ENCODE data around the gene ZNF780A.
"Not testable (repeated sequence)": the region's sequence is repeated elsewhere in the genome, so short reads cannot be mapped to it uniquely, and the experiment has no call there.

Gene ZNF780A

DNA sequence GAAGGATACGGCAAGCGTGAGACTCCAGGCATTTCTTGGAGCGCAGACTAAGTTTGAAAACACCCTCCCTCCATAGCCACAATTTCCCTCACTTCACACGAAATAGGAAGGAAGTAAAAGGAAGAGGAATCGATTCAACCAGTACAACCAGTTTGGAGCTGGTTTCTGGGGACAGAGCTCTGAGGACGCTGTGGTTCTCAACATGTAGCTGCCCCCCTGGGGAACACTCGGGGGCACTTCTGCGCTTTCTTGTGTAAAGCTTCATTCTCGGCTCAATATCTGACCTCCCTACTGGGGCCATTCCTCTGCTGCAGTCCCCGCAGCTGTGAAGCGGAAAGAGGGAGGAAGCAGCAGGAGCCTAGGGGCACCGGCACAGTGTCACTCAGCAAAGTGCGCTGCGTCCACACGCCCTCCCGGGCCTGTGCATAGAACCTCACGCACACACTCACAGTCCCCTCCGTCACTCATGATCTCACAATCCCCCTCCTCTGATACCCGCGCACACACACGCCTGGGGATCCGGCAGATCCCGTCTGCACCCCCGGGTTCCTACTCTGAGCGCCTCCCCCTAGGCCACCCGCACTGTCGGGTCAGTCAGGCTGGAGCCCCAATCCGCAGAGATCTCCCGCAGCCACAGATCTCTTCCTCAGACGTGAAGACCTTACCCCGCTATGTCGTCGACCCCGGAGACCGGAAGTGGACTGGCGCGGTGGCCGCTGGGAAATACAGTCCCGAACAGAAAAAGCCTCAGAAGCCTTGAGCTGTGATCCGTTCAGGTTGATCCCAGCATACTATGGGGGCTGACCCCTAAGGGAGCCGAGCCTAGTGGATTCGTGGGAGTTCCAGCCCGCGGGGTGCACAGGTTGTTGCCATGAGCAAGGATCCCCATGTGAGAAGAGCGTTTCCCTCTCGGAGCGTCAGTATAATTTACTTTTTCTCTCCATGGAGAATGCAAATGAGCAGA is at the start of gene ZNF780A:
Gene ZNF780A (minus strand): TSS at position 703 of the 964 bp plus-strand sequence. CDS start 6,190 bp downstream, outside the sequence.
- peak; percentile 87 for DNase-seq (ENCODE audit: low spot score)

DNA sequence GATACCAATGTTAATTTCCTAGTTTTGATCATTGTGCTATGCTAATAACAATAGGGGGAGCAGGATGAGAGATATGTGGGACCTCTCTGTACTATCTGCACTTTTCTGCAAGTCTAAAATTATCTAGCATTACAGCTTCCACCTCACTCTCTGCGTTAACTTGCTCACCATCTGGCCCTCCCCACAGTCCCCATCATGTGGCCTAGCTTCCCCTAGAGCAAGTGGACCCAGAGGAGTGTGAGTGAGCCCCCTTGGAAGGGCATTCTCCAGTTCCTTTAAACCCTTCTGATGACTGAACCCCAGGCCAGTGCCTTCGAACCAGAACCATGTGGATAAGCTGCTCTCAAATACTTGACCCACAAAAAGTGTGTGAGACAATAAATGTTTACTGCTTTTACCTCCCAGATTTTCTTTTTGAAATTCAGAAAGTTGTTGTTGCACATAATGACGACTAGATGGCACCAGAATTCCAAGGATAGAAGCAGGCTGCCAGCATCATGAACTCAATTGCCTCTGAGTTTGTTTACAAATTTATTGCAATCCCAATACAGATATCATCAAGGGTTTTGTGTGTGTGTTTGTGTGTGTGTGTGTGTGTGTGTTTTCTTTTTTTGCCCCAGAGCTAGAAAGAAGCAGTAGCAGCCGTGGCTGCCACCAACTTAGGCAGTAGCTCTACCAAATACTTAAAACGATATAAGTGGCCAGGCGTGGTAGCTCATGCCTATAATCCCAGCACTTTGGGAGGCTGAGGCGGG is 49.0 kb upstream of the ZNF780A start:
- no peak for DNase-seq (ENCODE audit: low spot score)

DNA sequence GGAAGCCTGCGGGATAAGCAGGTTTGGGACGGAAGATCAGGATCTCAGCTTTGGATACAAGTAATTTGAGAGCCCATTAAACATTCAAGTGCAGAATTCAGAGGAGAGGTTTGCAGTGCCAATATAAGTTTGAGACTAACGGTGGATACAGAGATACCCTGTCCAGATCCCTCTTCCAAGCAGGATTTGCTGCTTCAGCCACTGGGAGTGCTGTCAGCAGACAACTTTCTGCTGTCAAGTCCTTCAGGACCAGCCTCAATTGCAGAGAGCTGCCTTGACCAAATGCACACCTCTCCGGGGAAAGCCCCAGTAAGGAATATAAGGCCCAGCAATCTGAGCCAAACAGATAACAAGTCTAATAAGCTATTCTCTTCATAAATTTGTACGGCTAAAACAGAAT is 46.1 kb upstream of the ZNF780A start:
- DNase-seq (ENCODE audit: low spot score) = no peak

DNA sequence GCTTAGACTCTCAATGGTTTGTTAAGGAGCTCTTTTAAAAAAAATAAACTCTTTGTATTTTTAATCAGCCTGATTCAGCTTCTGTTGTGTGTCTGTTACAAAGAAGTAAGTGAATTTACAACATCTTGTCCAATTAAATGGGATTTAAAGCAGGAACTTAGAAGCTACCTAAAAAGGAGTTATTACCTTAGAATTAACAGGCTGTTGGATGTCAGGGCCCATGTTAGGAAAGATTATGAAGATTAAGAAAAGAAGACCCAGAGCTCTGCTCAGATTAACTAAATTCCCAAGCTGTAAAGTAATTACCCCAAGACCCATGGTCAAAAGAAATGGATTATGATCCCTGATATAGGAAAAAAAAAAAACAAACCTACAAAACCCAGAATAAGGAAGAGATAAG is 44.1 kb upstream of the ZNF780A start:
- no peak for DNase-seq (ENCODE audit: low spot score)

DNA sequence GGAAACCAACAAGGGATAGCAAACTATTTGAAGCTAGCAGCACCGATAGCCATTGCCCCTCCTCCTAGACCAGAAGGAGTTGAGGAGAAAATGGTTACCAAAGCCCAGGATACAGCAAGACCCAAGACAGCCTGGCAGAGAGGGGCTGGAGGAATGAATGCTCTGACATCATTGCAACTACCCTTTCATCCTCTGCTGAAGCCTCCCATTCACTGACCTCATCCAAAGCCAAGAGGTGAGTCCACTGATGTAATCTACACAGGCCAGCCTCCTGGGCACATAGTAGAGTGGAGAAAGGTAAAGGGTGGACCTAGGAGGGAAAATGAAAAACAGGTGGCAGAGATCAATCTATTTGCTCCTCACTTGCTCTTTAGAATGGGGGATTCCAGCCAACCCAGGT is 42.7 kb upstream of the ZNF780A start:
- no peak for DNase-seq (ENCODE audit: low spot score)

DNA sequence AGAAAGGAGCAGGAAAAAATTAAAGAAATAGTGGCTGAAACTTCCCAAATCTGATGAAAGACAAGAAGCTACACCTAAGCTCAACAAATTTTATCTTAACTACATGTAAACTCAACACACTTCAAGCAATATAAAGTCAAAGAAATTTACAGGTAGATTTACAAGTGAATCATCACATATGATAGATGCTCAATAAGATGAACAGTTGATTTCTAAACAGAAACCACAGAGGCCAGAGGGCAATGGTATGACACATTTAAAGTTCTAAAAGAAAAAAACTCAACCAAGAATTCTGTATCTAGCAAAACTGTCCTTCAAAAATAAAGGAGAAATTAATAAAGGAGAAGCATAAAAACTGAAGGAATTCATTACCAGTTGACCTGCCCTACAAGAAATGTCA is 39.3 kb upstream of the ZNF780A start:
- no peak for DNase-seq (ENCODE audit: low spot score)

DNA sequence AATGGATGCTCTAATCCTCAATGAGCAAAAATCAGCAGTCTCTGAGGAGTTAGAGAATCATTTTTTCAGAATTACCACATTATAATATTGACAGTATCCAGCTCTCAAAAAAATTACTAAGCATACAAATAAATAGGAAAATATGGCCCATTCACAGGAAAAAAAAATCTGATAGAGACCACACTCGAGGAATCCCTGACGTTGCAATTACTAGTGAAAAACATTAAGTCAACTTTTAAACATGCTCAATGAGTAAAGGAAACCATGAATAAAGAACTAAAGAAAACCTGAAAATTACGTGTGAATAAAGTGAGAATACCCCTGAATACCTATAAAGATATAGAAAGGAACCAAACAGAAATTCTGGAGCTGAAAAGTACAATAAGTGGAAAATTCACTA is 38.7 kb upstream of the ZNF780A start:
- DNase-seq (ENCODE audit: low spot score) = no peak

DNA sequence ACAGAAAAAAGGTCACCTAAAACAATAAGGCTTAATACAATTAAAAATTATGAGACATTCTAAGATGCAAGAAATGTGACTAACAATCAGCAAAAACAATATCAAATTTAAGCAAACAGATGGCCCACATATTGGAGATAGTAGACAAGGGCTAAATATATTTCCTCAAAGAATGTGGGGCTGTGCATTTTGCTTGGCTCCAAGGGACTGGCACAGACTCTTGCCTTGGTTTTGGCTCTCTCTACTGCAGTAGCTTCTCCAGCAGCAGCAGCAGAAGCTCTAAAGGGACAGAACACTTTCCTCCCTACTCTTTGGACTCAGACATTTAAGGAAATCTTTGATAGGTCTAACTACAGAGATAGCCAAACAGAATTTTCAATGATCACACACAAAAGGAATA is 38.2 kb upstream of the ZNF780A start:
- DNase-seq (ENCODE audit: low spot score) = no peak

DNA sequence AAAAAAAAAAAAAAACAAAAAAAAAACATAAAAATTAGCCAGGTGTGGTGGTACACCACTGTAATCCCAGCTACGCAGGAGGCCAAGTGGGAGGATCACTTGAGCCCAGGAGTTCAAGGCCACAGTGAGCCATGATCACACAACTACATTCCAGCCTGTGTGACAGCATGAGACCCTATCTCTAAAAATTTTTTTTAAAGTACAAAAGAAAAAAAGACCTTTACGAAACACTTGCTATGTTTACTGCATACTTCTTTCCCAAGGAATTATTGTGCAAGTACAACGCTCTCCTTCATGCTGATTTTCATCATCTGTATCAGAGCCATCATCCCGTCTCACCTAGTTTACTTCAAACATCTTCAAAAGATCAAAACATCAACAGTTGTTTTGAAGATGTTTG is 28.6 kb upstream of the ZNF780A start:
- DNase-seq (ENCODE audit: low spot score) = no peak

DNA sequence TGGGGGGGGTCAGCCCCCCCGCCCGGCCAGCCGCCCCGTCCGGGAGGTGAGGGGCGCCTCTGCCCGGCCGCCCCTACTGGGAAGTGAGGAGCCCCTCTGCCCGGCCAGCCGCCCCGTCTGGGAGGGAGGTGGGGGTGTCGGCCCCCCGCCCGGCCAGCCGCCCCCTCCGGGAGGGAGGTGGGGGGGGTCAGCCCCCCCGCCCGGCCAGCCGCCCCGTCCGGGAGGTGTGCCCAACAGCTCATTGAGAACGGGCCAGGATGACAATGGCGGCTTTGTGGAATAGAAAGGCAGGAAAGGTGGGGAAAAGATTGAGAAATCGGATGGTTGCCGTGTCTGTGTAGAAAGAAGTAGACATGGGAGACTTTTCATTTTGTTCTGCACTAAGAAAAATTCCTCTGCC is 27.9 kb upstream of the ZNF780A start:
- not testable (repeated sequence) for DNase-seq (ENCODE audit: low spot score)

DNA sequence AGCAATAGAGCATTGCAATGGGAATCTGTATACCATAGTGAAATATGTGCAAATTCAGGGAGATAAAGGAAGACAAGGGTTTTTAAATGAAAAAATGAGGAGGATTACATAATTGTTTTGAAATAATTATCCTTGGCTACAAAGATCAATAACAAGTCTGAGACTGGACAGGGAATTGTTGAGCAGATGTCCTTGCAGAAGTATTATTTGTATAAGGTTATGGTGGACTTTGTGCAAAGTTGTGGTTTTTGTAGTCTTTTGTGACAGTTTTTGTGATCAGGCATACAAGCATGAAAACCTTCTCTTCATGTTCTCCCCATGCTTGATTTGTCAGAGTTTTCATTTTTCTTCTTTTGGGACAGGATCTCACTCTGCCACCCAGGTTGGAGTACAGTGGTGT is 25.3 kb upstream of the ZNF780A start:
- no peak for DNase-seq (ENCODE audit: low spot score)

DNA sequence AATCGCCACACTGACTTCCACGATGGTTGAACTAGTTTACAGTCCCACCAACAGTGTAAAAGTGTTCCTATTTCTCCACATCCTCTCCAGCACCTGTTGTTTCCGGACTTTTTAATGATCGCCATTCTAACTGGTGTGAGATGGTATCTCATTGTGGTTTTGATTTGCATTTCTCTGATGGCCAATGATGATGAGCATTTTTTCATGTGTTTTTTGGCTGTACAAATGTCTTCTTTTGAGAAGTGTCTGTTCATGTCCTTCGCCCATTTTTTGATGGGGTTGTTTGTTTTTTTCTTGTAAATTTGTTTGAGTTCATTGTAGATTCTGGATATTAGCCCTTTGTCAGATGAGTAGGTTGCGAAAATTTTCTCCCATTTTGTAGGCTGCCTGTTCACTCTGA is 23.4 kb upstream of the ZNF780A start:
- DNase-seq (ENCODE audit: low spot score) = not testable (repeated sequence)

DNA sequence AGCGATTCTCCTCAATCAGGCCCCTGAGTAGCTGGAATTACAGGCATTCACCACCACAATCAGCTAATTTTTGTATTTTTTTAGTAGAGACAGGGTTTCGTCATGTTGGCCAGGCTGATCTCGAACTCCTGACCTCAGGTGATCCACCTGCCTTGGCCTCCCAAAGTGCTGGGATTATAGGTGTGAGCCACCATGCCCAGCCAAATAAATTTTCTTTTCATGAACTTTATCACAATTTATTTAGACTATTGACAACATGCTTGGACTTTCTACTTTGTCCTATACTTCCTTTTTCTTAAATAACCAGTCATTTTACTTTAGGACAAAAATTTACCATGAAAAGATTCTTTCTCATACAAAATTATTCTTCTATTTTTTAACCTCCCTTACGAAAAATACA is 21.5 kb upstream of the ZNF780A start:
- DNase-seq (ENCODE audit: low spot score) = not testable (repeated sequence)

DNA sequence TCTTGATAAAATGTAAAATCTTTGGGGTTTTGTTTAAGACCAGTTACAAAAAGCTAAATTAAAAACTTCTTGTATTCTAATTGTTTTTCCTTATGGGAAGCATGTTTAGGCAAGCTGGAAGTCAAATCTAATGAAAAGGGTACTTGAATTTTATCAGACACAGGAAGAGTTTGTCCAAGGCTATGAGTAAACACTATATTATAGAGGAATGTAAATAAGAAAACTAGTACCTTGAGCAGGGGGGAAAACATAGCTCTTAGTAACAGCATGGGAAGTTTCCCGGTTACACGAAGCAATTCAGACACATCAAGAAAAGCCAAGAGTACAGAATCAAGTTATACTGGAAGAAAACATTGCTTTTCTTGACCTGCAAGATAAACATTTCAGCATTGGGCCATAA is 19.8 kb upstream of the ZNF780A start:
- DNase-seq (ENCODE audit: low spot score) = no peak

DNA sequence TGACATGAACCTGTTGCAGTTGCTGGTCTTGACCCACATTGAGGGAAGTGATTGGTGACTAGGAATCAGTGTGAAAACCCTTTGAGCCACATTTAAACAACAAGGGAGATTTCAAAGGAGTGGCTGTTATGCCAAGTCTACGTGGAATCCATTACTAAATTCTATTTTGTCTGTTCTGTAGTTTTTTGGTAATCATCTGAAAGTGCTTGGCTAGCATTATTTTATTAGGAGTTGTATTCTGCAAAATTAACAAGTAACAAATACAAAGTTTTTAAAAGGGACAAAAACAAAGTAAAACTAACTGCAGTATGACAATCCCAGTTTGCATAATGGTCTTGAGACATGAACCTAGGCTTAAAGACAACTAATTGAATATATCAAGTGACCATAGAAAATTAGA is 14.0 kb upstream of the ZNF780A start:
- DNase-seq (ENCODE audit: low spot score) = no peak

DNA sequence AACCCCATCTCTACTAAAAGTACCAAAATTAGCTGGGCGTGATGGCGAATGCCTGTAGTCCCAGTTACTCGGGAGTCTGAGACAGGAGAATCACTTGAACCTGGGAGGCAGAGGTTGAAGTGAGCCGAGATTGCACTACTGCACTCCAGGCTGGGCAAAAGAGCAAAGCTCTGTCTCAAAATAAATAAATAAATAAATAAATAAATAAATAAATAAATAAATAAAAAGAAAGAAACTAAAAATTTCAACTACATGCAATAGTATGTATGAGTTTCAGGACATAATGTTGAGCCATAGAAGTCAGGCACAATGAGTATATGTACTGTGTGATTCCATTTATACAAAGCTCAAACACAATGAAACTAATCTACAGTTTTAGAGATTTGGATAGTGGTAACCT is 12.9 kb upstream of the ZNF780A start:
- DNase-seq (ENCODE audit: low spot score) = no peak

DNA sequence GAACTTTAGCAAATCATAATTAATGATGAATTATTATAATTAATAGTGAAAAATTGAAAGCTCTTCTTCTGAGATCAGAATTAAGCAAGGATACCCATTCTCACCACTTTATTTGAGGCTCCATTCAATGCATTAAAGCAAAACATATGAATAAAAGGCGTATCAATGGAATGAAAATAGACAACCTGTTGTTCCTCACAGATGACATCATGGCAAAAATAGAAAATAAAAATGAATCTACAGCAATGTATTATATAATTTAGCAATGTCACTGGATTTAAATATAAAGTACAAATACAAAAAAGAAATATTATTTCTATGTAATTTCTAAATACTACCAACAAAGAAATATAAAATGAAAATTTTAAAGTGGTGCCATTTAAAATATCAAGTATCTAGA is 11.1 kb upstream of the ZNF780A start:
- no peak for DNase-seq (ENCODE audit: low spot score)

DNA sequence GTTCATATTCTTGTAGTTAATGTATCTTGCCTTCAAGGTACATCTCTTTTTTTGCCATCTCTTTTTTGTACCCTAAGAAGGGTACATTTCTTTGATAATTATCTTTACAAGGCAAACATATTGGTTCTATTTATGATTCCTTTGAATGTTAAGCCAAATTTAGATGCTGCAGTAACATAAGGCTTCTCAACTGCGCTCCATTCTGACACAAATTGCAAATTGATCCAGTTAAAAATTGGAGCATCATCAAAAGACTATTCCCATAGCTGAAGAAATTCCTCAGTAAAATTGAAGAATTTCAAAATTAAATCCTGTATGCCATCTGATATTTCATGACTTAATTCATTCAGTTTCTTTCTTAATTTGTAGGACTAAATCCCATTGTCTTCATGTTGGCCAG is 2.7 kb upstream of the ZNF780A start:
- DNase-seq (ENCODE audit: low spot score) = no peak

DNA sequence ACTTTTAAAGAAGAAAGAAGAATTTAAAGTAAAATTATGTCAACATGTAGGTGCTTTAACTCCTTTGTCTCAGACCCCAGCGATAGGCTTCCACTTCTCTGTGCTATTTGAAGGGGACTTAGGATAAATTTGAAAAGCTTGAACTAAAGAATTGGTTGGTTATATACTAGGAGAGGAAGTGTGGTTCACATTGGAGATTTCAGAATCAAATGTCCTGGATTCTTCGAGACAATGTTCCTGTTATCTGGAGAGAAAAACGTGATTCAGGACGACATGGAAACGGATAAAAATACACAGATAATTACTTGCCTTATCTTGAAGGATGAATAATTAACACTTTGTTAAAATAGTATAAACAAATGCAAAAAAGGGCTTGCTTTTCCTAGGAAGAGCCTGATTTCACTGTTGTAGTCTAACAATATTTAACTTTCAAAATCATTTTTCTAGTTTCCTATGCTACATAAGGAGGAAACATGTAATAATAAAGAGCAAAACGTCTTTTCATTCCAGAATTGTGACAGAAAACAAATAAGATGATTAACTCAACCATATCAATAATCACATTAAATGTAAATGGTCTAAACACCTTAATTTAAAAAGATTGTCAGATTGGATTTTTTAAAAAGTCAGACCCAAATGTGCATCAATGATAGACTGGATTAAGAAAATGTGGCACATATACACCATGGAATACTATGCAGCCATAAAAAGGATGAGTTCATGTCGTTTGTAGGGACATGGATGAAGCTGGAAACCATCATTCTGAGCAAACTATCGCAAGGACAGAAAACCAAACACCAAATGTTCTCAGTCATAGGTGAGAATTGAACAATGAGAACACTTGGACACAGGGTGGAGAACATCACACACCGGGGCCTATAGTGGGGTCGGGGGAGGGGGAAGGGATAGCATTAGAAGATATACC is 724 bp upstream of the ZNF780A start:
- no peak for DNase-seq (ENCODE audit: low spot score)

DNA sequence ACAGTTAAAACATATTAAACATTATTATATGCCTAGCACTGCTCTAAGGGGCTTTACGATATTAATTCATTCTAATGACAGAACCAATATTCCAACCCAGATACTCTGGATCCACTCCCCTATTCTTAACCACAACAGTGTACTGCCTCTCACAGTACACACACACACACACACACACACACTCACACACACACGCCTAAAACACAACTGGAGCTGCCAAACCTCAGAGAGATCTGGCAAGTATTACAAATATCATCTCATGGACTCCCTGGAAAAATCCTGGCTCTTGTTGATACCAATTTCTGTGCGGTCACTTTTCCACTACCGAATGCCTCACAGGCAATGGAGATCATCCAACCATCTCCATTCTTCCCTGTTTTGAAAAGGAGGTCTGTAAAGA is 1.3 kb downstream of the ZNF780A start:
- no peak for DNase-seq (ENCODE audit: low spot score)

DNA sequence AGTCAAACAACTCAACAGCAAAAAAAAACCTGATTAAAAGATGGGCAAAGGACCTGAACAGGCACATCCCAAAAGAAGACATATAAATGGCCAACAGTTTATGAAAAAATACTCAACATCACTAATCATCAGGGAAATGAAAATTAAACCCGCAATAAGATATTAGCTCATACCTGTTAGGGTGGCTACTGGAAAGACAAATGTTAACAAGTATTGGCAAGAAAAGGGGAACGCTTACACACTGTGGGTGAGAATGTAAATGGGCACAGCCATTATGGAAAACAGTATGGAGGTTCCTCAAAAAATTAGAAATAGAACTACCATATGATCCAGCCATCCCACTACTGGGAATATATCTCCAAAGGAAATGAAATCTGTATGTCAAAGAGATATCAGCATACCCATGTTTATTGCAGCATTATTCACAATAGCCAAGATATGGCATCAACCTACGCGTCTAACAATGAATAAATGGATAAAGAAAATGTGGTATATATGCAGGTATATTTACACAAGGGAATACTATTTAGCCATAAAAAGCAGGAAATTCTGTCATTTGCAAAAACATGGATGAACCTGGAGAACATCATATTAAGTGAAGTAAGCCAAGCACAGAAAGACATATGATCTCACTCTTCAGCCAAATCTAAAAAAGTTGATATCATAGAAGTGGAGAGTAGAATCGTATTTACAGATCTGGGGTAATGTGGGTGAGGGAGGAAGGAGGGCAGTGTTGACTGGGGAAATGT is 2.3 kb downstream of the ZNF780A start:
- DNase-seq (ENCODE audit: low spot score) = no peak

Data from left forelimb (tissue), 1 donor.